Memory B cell (primary cell): ENCODE results near the gene ARIH2.

Source experiments
- ATAC-seq: fragments of 150-1000 bp; cut with Tn5 transposase; 2 replicates; pipeline ENCODE4 v1.10.0; 2021; ENCODE audit warnings: low read depth, mild to moderate bottlenecking, moderate library complexity
- DNase-seq, 2 donors: peaks; one replicate each; pipeline ENCODE4 v3.0.0; 2022; ENCODE audit warnings: low spot score in 2 of 2
- H3K27ac Mint-ChIP-seq: one replicate; pipeline ENCODE4 v1.8.0; 2022; ENCODE audit warnings: mild to moderate bottlenecking, moderate library complexity, mixed read lengths
- H3K27me3 Mint-ChIP-seq: one replicate; pipeline ENCODE4 v1.8.0; 2022; ENCODE audit warnings: mixed read lengths
- H3K36me3 Mint-ChIP-seq: one replicate; pipeline ENCODE4 v1.8.0; 2022; ENCODE audit warnings: mild to moderate bottlenecking, mixed read lengths
- H3K4me1 Mint-ChIP-seq: one replicate; pipeline ENCODE4 v1.8.0; 2022; ENCODE audit warnings: mixed read lengths
- H3K4me3 Mint-ChIP-seq: one replicate; pipeline ENCODE4 v1.8.0; 2022; ENCODE audit warnings: mild to moderate bottlenecking, moderate library complexity, mixed read lengths
- H3K9me3 Mint-ChIP-seq: one replicate; pipeline ENCODE4 v1.8.0; 2022; ENCODE audit warnings: mixed read lengths

Gene ARIH2

DNA sequence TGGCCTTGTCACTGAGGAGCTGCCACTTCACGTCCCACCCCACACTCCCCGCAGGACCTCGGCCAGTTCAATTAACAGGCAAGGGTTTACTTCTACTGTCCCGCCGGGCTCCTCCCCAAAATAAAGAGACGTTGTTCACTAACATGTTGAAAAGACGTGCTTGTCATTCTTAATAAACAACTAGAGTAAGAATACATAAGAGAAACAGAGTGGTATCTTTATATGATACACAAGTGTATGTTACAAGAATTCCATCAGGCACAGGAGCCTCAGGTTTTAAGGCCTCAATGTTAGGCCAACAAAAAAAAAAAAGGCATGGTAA is 110.9 kb downstream of the ARIH2 start:
- no peaks in the 10 kb centered on the region for H3K27me3 Mint-ChIP-seq
- peak overlapping the region; percentile 91 for H3K4me3 Mint-ChIP-seq
- peaks cover 28% of the 10 kb centered on the region for H3K4me1 Mint-ChIP-seq
- H3K9me3 Mint-ChIP-seq = no peaks in the 10 kb centered on the region
- H3K36me3 Mint-ChIP-seq = peaks cover 24% of the 10 kb centered on the region
- no peak for ATAC-seq
- peak overlapping the region; percentile 96 for H3K27ac Mint-ChIP-seq
- no peak for DNase-seq

DNA sequence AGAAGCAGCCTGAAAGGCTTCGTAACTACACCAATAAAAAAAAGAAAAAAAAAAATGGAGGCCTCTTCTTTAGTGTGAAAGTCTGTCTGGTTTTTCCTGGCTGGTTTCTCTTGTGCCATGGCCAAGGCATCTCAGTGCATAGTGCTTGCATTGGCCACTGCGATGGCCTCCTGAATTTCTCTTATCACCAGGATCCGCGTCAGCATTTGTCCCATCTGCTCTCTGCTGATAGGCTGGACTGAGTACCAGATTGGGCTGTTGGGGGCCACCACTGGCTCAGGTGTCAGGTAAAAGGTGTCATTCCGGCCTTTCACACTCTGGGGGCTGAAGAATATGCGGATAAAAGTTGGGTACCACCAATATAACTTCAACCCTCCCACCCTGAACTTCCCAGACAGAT is 111.7 kb downstream of the ARIH2 start:
- H3K9me3 Mint-ChIP-seq = no peaks in the 10 kb centered on the region
- H3K4me1 Mint-ChIP-seq = peaks cover 24% of the 10 kb centered on the region
- peaks cover 26% of the 10 kb centered on the region for H3K36me3 Mint-ChIP-seq
- no peak for ATAC-seq
- H3K4me3 Mint-ChIP-seq = no peak overlapping the region
- no peak for DNase-seq
- H3K27ac Mint-ChIP-seq = no peak overlapping the region
- H3K27me3 Mint-ChIP-seq = no peaks in the 10 kb centered on the region

DNA sequence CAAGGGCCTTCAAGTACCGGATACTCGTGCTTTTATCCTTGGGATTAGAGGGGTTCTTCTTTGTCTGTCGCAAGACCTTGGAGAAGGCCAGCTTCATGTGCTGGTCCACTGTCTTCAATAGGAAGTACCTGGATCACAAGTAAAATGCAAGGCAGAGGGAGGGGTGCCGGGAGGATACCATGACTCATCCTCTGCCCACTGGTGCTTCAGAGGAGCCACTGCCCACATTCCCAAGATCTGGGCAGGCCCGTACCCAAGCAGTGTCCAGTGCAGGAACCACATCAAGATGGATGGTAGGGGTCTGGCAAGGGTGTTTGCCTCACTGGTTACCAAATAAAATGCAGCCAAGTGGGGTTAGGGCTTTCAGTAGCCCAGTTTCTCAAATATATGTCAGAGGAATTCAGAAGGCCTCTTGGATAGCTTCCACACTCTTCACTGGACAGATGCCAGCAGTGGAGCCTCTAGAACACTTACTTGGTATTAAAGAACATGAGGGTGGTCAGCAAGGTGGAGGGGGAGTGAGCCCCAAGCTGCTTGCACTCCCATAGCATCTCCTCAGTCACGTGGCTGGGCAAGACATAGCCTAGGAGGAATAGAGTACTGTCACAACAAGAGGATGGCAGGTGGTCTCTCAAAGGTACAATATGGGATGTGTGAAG is 114.1 kb downstream of the ARIH2 start:
- peaks cover 20% of the 10 kb centered on the region for H3K36me3 Mint-ChIP-seq

DNA sequence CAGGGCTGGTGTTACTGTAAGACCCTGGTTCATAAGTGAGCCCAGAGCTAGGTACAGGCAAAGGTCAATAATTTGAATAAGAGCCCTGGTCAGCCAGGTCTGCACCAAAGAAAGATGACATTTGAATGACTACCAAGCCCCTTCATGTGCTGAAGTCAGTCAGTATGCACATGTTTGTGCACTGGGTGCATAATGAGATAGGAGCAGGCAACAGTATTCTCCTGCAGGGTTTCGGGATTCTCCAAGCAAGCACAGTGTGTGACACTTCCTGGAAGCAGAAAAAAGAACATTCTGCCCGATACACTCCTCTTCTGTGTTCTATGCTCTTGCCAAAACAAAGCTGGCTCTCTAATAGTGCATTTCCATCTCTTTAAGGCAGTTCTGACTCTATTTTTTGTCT is 116.0 kb downstream of the ARIH2 start:
- ATAC-seq (no peak), DNase-seq (no peak)
- peaks cover 3% of the 10 kb centered on the region for H3K4me1 Mint-ChIP-seq
- no peak overlapping the region for H3K4me3 Mint-ChIP-seq
- no peaks in the 10 kb centered on the region for H3K27me3 Mint-ChIP-seq
- no peaks in the 10 kb centered on the region for H3K9me3 Mint-ChIP-seq
- H3K36me3 Mint-ChIP-seq = peaks cover 20% of the 10 kb centered on the region
- H3K27ac Mint-ChIP-seq = peak overlapping the region; percentile 20

More for the DNA sequence above, 114.1 kb downstream of the ARIH2 start:
- Mint-ChIP-seq H3K4me3 (no peak overlapping the region), H3K9me3 (no peaks in the 10 kb centered on the region), H3K27me3 (no peaks in the 10 kb centered on the region), H3K27ac (no peak overlapping the region), H3K4me1 (peaks cover 16% of the 10 kb centered on the region)
- ATAC-seq (no peak), DNase-seq (no peak)

DNA sequence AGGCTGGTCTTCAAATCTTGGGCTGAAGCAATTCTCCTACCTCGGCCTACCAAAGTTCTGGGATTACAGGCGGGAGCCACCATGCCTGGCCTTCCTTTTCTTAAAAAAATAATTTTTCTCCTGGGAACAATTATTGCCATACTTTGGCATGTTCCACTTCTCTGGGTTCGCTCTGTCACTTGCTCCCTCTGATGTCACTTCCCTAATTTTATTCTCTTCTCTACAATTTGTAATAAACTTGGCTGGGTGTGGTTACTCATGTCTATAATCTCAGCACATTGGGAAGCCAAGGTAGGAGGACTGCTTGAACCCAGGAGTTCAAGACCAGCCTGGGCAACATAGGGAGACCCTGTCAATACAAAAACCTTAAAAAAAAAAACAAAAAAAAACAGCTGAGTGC is 116.6 kb downstream of the ARIH2 start:
- H3K4me3 Mint-ChIP-seq = no peak overlapping the region
- peak overlapping the region; percentile 20 for H3K27ac Mint-ChIP-seq
- ATAC-seq (no peak), DNase-seq (no peak)
- H3K27me3 Mint-ChIP-seq = no peaks in the 10 kb centered on the region
- H3K36me3 Mint-ChIP-seq = peaks cover 20% of the 10 kb centered on the region
- H3K9me3 Mint-ChIP-seq = no peaks in the 10 kb centered on the region
- H3K4me1 Mint-ChIP-seq = peaks cover 3% of the 10 kb centered on the region
